K562 (cell line): ENCODE results near the gene TXNRD1. TPM values are rescaled to one million over a fixed set of nuclear protein-coding genes. Genes with fewer than 3 reads are reported as not detected.

Source experiments
- BACH1 ChIP-seq: fragments of 200-800 bp; sonication (Bioruptor generic); IDR thresholded peaks from 2 replicates; pipeline ENCODE4 v1.6.1; 2016; ENCODE audit warnings: missing genetic modification characterization, missing compliant biosample characterization
- CREB3 ChIP-seq: fragments of 450-650 bp; conservative IDR thresholded peaks from 2 replicates; pipeline ENCODE4 v1.6.1; 2016; ENCODE audit warnings: missing genetic modification characterization, low read depth, mild to moderate bottlenecking, missing compliant biosample characterization, moderate library complexity
- FOXP1 ChIP-seq: sonication (generic); formaldehyde crosslinking; IDR thresholded peaks from 2 replicates; pipeline ENCODE4 v1.8.0; 2022; ENCODE audit warnings: mild to moderate bottlenecking, missing genetic modification reagents
- GTF2A2 ChIP-seq: IDR thresholded peaks from 2 replicates; pipeline ENCODE4 v1.6.1; 2016; ENCODE audit warnings: mild to moderate bottlenecking, missing genetic modification characterization, missing compliant biosample characterization
- HMGN3 ChIP-seq: IDR thresholded peaks from 2 replicates; pipeline ENCODE4 v1.6.1; 2011; ENCODE audit warnings: borderline replicate concordance, low read depth, mild to moderate bottlenecking, mixed read lengths, low read length; ENCODE audit not compliant: insufficient read length; ENCODE audit errors: extremely low read depth
- HNRNPLL ChIP-seq: fragments of 200-400 bp; formaldehyde crosslinking; IDR thresholded peaks from 2 replicates; pipeline ENCODE4 v1.6.1; 2017; ENCODE audit warnings: low read length, low read depth, mild to moderate bottlenecking; ENCODE audit not compliant: poor library complexity, severe bottlenecking
- MAFG ChIP-seq: fragments of 450-650 bp; conservative IDR thresholded peaks from 2 replicates; pipeline ENCODE4 v1.6.1; 2016; ENCODE audit warnings: missing genetic modification characterization, missing compliant biosample characterization
- MLLT1 ChIP-seq, 2 experiments: fragments of 450-650 bp; IDR thresholded peaks; 2 replicates each; pipeline ENCODE4 v1.6.1; 2016
- MTA2 ChIP-seq: fragments of 450-650 bp; IDR thresholded peaks from 2 replicates; pipeline ENCODE4 v1.6.1; 2016; ENCODE audit warnings: low read depth
- NCOA2 ChIP-seq, 2 experiments: fragments of 450-650 bp; IDR thresholded peaks; 2 replicates each; pipeline ENCODE4 v1.6.1; 2018; ENCODE audit warnings: mild to moderate bottlenecking in 2 of 2, moderate library complexity in 1 of 2; ENCODE audit not compliant: partially characterized antibody in 2 of 2
- PTBP1 ChIP-seq: fragments of 200-400 bp; formaldehyde crosslinking; IDR thresholded peaks from 2 replicates; pipeline ENCODE4 v1.6.1; 2017; ENCODE audit warnings: low read depth, low read length
- SRSF3 ChIP-seq: fragments of 200-400 bp; formaldehyde crosslinking; IDR thresholded peaks from 2 replicates; pipeline ENCODE4 v1.6.1; 2016; ENCODE audit warnings: mild to moderate bottlenecking, low read length, moderate library complexity; ENCODE audit not compliant: insufficient read depth
- TCF3 ChIP-seq: sonication (generic); formaldehyde crosslinking; IDR thresholded peaks from 2 replicates; pipeline ENCODE4 v1.4.0; 2020; ENCODE audit warnings: mild to moderate bottlenecking, missing genetic modification reagents
- ZC3H8 ChIP-seq: fragments of 450-650 bp; IDR thresholded peaks from 2 replicates; pipeline ENCODE4 v1.6.1; 2017
- ZNF263 ChIP-seq: sonication (generic); formaldehyde crosslinking; IDR thresholded peaks from 2 replicates; pipeline ENCODE4 v1.8.0; 2022; ENCODE audit warnings: mild to moderate bottlenecking, missing genetic modification reagents, borderline replicate concordance
- ZNF277 ChIP-seq: fragments of 250-450 bp; sonication (Bioruptor Pico); IDR thresholded peaks from 2 replicates; pipeline ENCODE4 v1.8.0; 2022; ENCODE audit warnings: inconsistent platforms, mild to moderate bottlenecking, moderate library complexity, borderline replicate concordance
- polyA plus RNA-seq, 8 experiments: library from polyadenylated mRNA; depleted of rRNA in 4 of 8; stranded (reverse) in 5 of 8; unstranded in 3 of 8; fragments of >200 nt; fragmentation: Nextera tagmentation in 2 of 8; fragmentation: Illumina TruSeq in 1 of 8; extraction: Ambion mirVana in 2 of 8; extraction: Trizol in 1 of 8; gene quantifications; 2 replicates each; pipeline versions ENCODE4 v1.2.1 to v1.2.3, GENCODE V29; 2011 to 2014; ENCODE audit warnings: inconsistent platforms in 1 of 8, missing spikeins in 1 of 8
- total RNA-seq, 7 experiments: library from RNA; depleted of rRNA in 6 of 7; stranded (reverse); fragments of >200 nt in 6 of 7; fragmentation: Illumina TruSeq in 2 of 7; extraction: Trizol in 2 of 7; gene quantifications; 2 replicates each; pipeline versions ENCODE4 v1.2.1 to v1.2.3, GENCODE V29; 2011 to 2021; ENCODE audit warnings: low replicate concordance in 1 of 7
- TF ChIP-seq, protein P1 (sequence below): fragments of 450-650 bp; formaldehyde crosslinking; IDR thresholded peaks from 2 replicates; pipeline ENCODE4 v1.4.0; 2020; ENCODE audit warnings: mild to moderate bottlenecking, moderate library complexity
- TF ChIP-seq, protein P2 (sequence below): fragments of 450-650 bp; IDR thresholded peaks from 2 replicates; pipeline ENCODE4 v1.6.1; 2018; ENCODE audit not compliant: partially characterized antibody

TXNRD1 gene
- total and polyA plus RNA-seq, 9 of the 15 experiments (the other 6 are each of a cell fraction or from before 2014, with no cell fraction given), result 107 to 189 (median 146) TPM

- TF ChIP-seq MAFG (peak; percentile 86), FOXP1 (CRISPR knock-in tag) (peak; percentile 96), TCF3 (CRISPR knock-in tag) (0 out of 2 replicates have a peak, but pooled peaks have one; percentile 5), SRSF3 (no peak), MTA2 (no peak), HNRNPLL (peak; percentile 89), ZC3H8 (no peak), CREB3 (tag) (no peak; the same call in 1 of the 2 replicates), NCOA2 (IDR thresholded peaks at IDR 0.05; ENCODE audit: partially characterized antibody in 2 of 2) (no peak), ZNF263 (peak; percentile 46; the same call in 1 of the 2 replicates), MLLT1 (IDR thresholded peaks at IDR 0.05) (0 out of 4 replicates have a peak, but pooled peaks of 1 of the 2 experiments have one; percentile 5), HMGN3 (peak; percentile 97), PTBP1 (no peak), BACH1 (peak; percentile 74), ZNF277 (no peak), GTF2A2 (tag) (no peak)
- TF ChIP-seq, protein P1, sequence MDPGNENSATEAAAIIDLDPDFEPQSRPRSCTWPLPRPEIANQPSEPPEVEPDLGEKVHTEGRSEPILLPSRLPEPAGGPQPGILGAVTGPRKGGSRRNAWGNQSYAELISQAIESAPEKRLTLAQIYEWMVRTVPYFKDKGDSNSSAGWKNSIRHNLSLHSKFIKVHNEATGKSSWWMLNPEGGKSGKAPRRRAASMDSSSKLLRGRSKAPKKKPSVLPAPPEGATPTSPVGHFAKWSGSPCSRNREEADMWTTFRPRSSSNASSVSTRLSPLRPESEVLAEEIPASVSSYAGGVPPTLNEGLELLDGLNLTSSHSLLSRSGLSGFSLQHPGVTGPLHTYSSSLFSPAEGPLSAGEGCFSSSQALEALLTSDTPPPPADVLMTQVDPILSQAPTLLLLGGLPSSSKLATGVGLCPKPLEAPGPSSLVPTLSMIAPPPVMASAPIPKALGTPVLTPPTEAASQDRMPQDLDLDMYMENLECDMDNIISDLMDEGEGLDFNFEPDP (CRISPR knock-in tag), result no peak
- TF ChIP-seq, protein P2, sequence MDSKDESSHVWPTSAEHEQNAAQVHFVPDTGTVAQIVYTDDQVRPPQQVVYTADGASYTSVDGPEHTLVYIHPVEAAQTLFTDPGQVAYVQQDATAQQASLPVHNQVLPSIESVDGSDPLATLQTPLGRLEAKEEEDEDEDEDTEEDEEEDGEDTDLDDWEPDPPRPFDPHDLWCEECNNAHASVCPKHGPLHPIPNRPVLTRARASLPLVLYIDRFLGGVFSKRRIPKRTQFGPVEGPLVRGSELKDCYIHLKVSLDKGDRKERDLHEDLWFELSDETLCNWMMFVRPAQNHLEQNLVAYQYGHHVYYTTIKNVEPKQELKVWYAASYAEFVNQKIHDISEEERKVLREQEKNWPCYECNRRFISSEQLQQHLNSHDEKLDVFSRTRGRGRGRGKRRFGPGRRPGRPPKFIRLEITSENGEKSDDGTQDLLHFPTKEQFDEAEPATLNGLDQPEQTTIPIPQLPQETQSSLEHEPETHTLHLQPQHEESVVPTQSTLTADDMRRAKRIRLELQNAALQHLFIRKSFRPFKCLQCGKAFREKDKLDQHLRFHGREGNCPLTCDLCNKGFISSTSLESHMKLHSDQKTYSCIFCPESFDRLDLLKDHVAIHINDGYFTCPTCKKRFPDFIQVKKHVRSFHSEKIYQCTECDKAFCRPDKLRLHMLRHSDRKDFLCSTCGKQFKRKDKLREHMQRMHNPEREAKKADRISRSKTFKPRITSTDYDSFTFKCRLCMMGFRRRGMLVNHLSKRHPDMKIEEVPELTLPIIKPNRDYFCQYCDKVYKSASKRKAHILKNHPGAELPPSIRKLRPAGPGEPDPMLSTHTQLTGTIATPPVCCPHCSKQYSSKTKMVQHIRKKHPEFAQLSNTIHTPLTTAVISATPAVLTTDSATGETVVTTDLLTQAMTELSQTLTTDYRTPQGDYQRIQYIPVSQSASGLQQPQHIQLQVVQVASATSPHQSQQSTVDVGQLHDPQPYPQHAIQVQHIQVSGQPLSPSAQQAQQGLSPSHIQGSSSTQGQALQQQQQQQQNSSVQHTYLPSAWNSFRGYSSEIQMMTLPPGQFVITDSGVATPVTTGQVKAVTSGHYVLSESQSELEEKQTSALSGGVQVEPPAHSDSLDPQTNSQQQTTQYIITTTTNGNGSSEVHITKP, result no peak
Observed at GRCh38 chr12:104288635-104289274, 73.2 kb downstream of the TXNRD1 start (continued).
